SK-N-MC (cell line): ENCODE data around the gene C10orf95.

Experiments
- DNase-seq: peaks from one replicate; pipeline ENCODE4 v3.0.0-alpha.2; 2011; ENCODE audit warnings: low read depth, low spot score
- H3K27ac ChIP-seq: fragments of 200-600 bp; sonication (generic); 2 replicates; pipeline ENCODE4 v1.5.1; 2016; ENCODE audit warnings: mixed run types
- H3K36me3 ChIP-seq: fragments of 200-600 bp; sonication (generic); 2 replicates; pipeline ENCODE4 v1.6.1; 2017; ENCODE audit warnings: antibody characterized with exemption, low read length, mixed read lengths; ENCODE audit not compliant: insufficient read depth
- H3K4me3 ChIP-seq: fragments of 200-600 bp; sonication (generic); 2 replicates; pipeline ENCODE4 v1.5.1; 2016
- H3K9ac ChIP-seq: fragments of 200-600 bp; sonication (generic); 2 replicates; pipeline ENCODE4 v1.8.0; 2017; ENCODE audit warnings: mixed run types, mixed read lengths; ENCODE audit not compliant: insufficient read length
- H3K9me3 ChIP-seq: fragments of 200-600 bp; sonication (generic); 2 replicates; pipeline ENCODE4 v1.6.1; 2017; ENCODE audit warnings: low read depth, mild to moderate bottlenecking, antibody characterized with exemption, low read length, moderate library complexity, mixed read lengths
- EZH2 ChIP-seq: fragments of 200-600 bp; sonication (generic); IDR thresholded peaks from one replicate; pipeline ENCODE4 v1.6.1; 2017; ENCODE audit warnings: antibody characterized with exemption
- FOXP2 ChIP-seq: optimal IDR thresholded peaks from 2 replicates; pipeline ENCODE3; 2011; ENCODE audit warnings: mild to moderate bottlenecking, moderate library complexity; ENCODE audit not compliant: insufficient read depth; ENCODE audit errors: extremely low read length, control extremely low read depth
- POLR2AphosphoS5 ChIP-seq: IDR thresholded peaks from 2 replicates; pipeline ENCODE4 v1.6.1; 2012; ENCODE audit warnings: mild to moderate bottlenecking, low read depth, low read length, borderline replicate concordance

Gene C10orf95

GRCh38 chr10:102470579-102471546 is 19.5 kb upstream of the C10orf95 start:
- H3K27ac ChIP-seq: no peak overlapping the region
- TF ChIP-seq POLR2AphosphoS5 (no peak), FOXP2 (no peak), EZH2 (no peak)
- DNase-seq: no peak
- no peaks in the 10 kb centered on the region for H3K36me3 ChIP-seq
- H3K9me3 ChIP-seq: no peaks in the 10 kb centered on the region
- no peak overlapping the region for H3K4me3 ChIP-seq
- no peak overlapping the region for H3K9ac ChIP-seq

GRCh38 chr10:102468683-102469082 is 17.3 kb upstream of the C10orf95 start:
- Histone ChIP-seq H3K36me3 (no peaks in the 10 kb centered on the region), H3K9ac (no peak overlapping the region), H3K9me3 (no peaks in the 10 kb centered on the region), H3K27ac (no peak overlapping the region), H3K4me3 (no peak overlapping the region)
- TF ChIP-seq EZH2: no peak
- DNase-seq: no peak

- no peak overlapping the region for H3K27ac ChIP-seq
- TF ChIP-seq POLR2AphosphoS5: no peak
- TF ChIP-seq FOXP2: no peak
- TF ChIP-seq EZH2: no peak
- no peaks in the 10 kb centered on the region for H3K9me3 ChIP-seq
- no peak for DNase-seq
- no peaks in the 10 kb centered on the region for H3K36me3 ChIP-seq
- no peak overlapping the region for H3K9ac ChIP-seq
- H3K4me3 ChIP-seq: no peak overlapping the region
Observed at GRCh38 chr10:102467971-102468438, 16.7 kb upstream of the C10orf95 start.

- no peak for DNase-seq
- no peak overlapping the region for H3K4me3 ChIP-seq
- no peaks in the 10 kb centered on the region for H3K9me3 ChIP-seq
- TF ChIP-seq FOXP2 (no peak), EZH2 (no peak), POLR2AphosphoS5 (no peak)
- H3K27ac ChIP-seq: no peak overlapping the region
- H3K36me3 ChIP-seq: no peaks in the 10 kb centered on the region
- no peak overlapping the region for H3K9ac ChIP-seq
Observed at GRCh38 chr10:102467318-102467717, 16.0 kb upstream of the C10orf95 start.

- Histone ChIP-seq H3K9ac (no peak overlapping the region), H3K36me3 (no peaks in the 10 kb centered on the region), H3K4me3 (no peak overlapping the region), H3K27ac (no peak overlapping the region), H3K9me3 (no peaks in the 10 kb centered on the region)
- TF ChIP-seq POLR2AphosphoS5 (no peak), EZH2 (no peak), FOXP2 (no peak)
- DNase-seq: no peak
Observed at GRCh38 chr10:102465466-102465865, 14.1 kb upstream of the C10orf95 start.

GRCh38 chr10:102463983-102464382 is 12.6 kb upstream of the C10orf95 start:
- Histone ChIP-seq H3K4me3 (no peak overlapping the region), H3K9me3 (no peaks in the 10 kb centered on the region), H3K36me3 (no peaks in the 10 kb centered on the region), H3K9ac (no peak overlapping the region), H3K27ac (no peak overlapping the region)
- TF ChIP-seq FOXP2 (no peak), POLR2AphosphoS5 (no peak), EZH2 (no peak)
- no peak for DNase-seq

GRCh38 chr10:102462512-102463054 is 11.2 kb upstream of the C10orf95 start:
- no peak overlapping the region for H3K9ac ChIP-seq

GRCh38 chr10:102461187-102462054 is 10.1 kb upstream of the C10orf95 start:
- Histone ChIP-seq H3K4me3 (peak overlapping the region; percentile 80), H3K9ac (peak overlapping the region; percentile 63), H3K36me3 (no peaks in the 10 kb centered on the region), H3K9me3 (no peaks in the 10 kb centered on the region), H3K27ac (no peak overlapping the region)
- DNase-seq: no peak
- TF ChIP-seq POLR2AphosphoS5 (peak; percentile 51; the same call in 1 of the 2 replicates), FOXP2 (no peak), EZH2 (no peak)

More at GRCh38 chr10:102462512-102463054, 11.2 kb upstream of the C10orf95 start:
- TF ChIP-seq FOXP2 (no peak), EZH2 (no peak), POLR2AphosphoS5 (no peak)
- no peak for DNase-seq
- no peaks in the 10 kb centered on the region for H3K36me3 ChIP-seq
- no peak overlapping the region for H3K4me3 ChIP-seq
- H3K27ac ChIP-seq: no peak overlapping the region
- H3K9me3 ChIP-seq: no peaks in the 10 kb centered on the region
